KMS-11 (cell line): ENCODE measurements around the gene FGGY.

ENCODE experiments used
- H2AFZ ChIP-seq: fragments of 200-600 bp; sonication (generic); 2 replicates; pipeline ENCODE4 v1.6.1; 2016; ENCODE audit warnings: antibody characterized with exemption, mixed run types, low read depth
- H3K27ac ChIP-seq: fragments of 200-600 bp; sonication (generic); 2 replicates; pipeline ENCODE4 v1.6.1; 2016; ENCODE audit warnings: mild to moderate bottlenecking, mixed run types
- H3K27me3 ChIP-seq: fragments of 200-600 bp; sonication (generic); 2 replicates; pipeline ENCODE4 v1.6.1; 2017; ENCODE audit warnings: mild to moderate bottlenecking, low read depth, mixed run types, moderate library complexity; ENCODE audit not compliant: insufficient read depth
- H3K36me3 ChIP-seq: fragments of 200-600 bp; sonication (generic); 2 replicates; pipeline ENCODE4 v1.6.1; 2017; ENCODE audit warnings: mild to moderate bottlenecking, mixed run types; ENCODE audit not compliant: insufficient read depth
- H3K4me1 ChIP-seq: fragments of 200-600 bp; sonication (generic); 2 replicates; pipeline ENCODE4 v1.6.1; 2016; ENCODE audit warnings: mild to moderate bottlenecking, low read depth, mixed run types; ENCODE audit not compliant: poor library complexity, severe bottlenecking
- H3K4me2 ChIP-seq: fragments of 200-600 bp; sonication (generic); 2 replicates; pipeline ENCODE4 v1.7.0; 2016; ENCODE audit warnings: mild to moderate bottlenecking, mixed run types
- H3K4me3 ChIP-seq: fragments of 200-600 bp; sonication (generic); IDR thresholded peaks from 2 replicates; pipeline ENCODE4 v1.6.1; 2017; ENCODE audit warnings: low read depth, low read length, mixed read lengths; ENCODE audit not compliant: insufficient read depth
- H3K79me2 ChIP-seq: fragments of 200-600 bp; sonication (generic); 2 replicates; pipeline ENCODE4 v1.6.1; 2016; ENCODE audit warnings: low read depth, mixed run types; ENCODE audit not compliant: insufficient read depth
- H3K9ac ChIP-seq: fragments of 200-600 bp; sonication (generic); 2 replicates; pipeline ENCODE4 v1.6.1; 2016; ENCODE audit warnings: mild to moderate bottlenecking, mixed run types
- H4K20me1 ChIP-seq: fragments of 200-600 bp; sonication (generic); 2 replicates; pipeline ENCODE4 v1.6.1; 2016; ENCODE audit warnings: mild to moderate bottlenecking, mixed run types; ENCODE audit not compliant: insufficient read depth
- TF ChIP-seq, protein P1 (sequence below): fragments of 200-600 bp; sonication (generic); conservative IDR thresholded peaks from 2 replicates; pipeline ENCODE4 v1.6.1; 2017; ENCODE audit warnings: low read depth, mild to moderate bottlenecking, antibody characterized with exemption, low read length, moderate library complexity, mixed read lengths

Gene FGGY

DNA sequence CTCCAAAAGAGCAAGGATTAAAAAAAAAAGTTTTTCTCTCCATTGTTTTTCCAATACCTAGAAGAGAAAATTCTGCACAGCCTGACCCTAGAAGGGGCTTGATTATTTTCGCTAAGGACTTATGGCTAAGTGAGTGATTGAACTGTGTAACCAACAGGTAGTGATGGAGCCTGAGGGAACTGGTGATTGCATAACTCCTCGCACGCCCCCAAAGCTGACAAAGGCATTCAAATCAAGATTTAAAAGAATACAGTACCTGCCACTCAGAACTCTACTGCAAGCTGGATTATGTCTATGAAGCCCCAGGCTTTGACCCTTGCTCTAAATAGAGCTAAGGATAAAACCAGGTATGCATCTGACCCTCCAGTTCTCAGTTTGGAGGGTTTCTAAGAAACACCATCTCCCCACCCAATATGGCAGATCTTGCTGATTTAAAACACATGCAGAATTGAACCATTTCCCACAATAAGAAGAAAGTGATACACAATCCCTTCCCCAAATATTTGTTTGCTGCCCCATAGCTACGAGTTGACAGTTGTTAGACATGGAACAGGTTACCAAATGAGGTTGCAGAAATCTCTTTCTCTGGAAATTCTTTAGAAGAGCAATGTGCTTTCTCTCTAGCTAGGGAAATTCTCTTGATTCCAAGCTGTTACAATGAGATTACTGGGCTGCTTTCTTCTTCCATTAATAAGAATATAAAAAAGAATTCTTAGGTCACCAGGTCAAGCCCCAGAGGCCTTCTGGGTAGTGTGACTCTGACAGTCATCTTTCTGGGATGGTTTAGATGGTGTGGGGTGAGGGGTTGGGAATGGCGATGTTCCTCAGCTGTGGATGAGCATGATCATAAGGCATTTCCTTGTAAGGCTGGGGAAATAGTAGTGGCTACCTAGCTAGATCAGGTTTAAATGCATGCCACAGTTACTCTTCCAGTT is 35.1 kb downstream of the FGGY start:
- Histone ChIP-seq H3K9ac (no peak overlapping the region), H3K4me3 (no peak overlapping the region), H3K4me2 (no peak overlapping the region), H3K27ac (no peak overlapping the region), H3K4me1 (peaks cover 12% of the 10 kb centered on the region), H3K27me3 (no peaks in the 10 kb centered on the region), H2AFZ (no peak overlapping the region), H4K20me1 (no peaks in the 10 kb centered on the region), H3K79me2 (no peaks in the 10 kb centered on the region), H3K36me3 (no peaks in the 10 kb centered on the region)
- TF ChIP-seq, protein P1, sequence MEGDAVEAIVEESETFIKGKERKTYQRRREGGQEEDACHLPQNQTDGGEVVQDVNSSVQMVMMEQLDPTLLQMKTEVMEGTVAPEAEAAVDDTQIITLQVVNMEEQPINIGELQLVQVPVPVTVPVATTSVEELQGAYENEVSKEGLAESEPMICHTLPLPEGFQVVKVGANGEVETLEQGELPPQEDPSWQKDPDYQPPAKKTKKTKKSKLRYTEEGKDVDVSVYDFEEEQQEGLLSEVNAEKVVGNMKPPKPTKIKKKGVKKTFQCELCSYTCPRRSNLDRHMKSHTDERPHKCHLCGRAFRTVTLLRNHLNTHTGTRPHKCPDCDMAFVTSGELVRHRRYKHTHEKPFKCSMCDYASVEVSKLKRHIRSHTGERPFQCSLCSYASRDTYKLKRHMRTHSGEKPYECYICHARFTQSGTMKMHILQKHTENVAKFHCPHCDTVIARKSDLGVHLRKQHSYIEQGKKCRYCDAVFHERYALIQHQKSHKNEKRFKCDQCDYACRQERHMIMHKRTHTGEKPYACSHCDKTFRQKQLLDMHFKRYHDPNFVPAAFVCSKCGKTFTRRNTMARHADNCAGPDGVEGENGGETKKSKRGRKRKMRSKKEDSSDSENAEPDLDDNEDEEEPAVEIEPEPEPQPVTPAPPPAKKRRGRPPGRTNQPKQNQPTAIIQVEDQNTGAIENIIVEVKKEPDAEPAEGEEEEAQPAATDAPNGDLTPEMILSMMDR = no peak

DNA sequence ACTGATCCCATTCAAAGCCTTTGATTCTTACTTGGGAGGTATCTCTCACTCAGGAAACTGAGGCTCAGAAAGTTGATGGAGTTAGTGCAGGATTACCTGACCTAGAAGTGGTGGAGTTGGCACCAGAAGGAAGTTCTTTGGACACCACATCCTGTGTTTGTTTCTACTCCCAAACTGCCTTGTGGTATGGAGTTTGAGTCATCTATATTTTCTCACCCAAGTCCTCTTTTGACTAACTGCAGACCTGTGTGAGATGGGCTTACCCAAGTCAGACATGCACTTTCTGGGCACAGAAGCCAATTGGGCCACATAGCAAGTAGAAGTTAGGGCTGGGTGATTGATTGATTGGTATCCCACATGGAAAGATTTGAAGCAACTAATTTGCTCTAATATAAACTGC is 36.1 kb downstream of the FGGY start:
- Histone ChIP-seq H3K27ac (no peak overlapping the region), H3K4me3 (no peak overlapping the region), H3K27me3 (no peaks in the 10 kb centered on the region), H3K4me1 (peaks cover 11% of the 10 kb centered on the region), H3K4me2 (no peak overlapping the region), H3K79me2 (no peaks in the 10 kb centered on the region), H3K9ac (no peak overlapping the region), H4K20me1 (no peaks in the 10 kb centered on the region), H3K36me3 (no peaks in the 10 kb centered on the region), H2AFZ (no peak overlapping the region)
- TF ChIP-seq, protein P1 = no peak

DNA sequence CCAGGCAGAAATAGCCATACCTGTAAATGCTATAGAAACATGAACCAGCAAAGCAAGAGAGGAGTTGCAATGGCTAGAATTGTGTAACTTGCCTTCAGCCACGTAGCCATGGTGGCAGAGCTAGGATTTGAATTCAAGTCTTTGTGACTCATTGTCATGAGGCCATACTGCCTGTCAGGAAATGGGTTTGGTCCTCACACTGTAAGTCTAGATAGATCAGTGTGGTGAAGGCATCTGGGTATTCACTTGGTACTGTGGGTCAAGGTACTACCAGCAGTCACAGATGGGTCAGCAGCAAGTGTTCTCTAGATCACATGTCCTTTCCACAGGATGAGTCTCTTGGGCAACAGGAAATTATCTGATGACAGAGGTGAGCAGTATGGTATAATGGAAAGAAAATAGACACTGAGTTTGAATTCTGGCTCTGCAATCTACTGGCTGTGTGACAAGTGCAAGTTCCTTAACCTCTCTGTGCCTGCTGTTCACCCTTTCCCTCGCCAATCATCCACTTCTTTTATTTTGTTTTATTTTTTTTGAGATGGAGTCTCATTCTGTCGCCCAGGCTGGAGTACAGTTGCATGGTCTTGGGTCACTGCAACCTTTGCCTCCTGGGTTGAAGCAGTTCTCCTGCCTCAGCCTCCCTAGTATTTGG is 36.9 kb downstream of the FGGY start:
- Histone ChIP-seq H3K36me3 (no peaks in the 10 kb centered on the region), H3K79me2 (no peaks in the 10 kb centered on the region), H3K27ac (no peak overlapping the region), H2AFZ (no peak overlapping the region), H3K4me1 (peaks cover 4% of the 10 kb centered on the region), H3K4me2 (no peak overlapping the region), H3K27me3 (no peaks in the 10 kb centered on the region), H3K4me3 (no peak overlapping the region), H3K9ac (no peak overlapping the region), H4K20me1 (no peaks in the 10 kb centered on the region)
- TF ChIP-seq, protein P1 = no peak

DNA sequence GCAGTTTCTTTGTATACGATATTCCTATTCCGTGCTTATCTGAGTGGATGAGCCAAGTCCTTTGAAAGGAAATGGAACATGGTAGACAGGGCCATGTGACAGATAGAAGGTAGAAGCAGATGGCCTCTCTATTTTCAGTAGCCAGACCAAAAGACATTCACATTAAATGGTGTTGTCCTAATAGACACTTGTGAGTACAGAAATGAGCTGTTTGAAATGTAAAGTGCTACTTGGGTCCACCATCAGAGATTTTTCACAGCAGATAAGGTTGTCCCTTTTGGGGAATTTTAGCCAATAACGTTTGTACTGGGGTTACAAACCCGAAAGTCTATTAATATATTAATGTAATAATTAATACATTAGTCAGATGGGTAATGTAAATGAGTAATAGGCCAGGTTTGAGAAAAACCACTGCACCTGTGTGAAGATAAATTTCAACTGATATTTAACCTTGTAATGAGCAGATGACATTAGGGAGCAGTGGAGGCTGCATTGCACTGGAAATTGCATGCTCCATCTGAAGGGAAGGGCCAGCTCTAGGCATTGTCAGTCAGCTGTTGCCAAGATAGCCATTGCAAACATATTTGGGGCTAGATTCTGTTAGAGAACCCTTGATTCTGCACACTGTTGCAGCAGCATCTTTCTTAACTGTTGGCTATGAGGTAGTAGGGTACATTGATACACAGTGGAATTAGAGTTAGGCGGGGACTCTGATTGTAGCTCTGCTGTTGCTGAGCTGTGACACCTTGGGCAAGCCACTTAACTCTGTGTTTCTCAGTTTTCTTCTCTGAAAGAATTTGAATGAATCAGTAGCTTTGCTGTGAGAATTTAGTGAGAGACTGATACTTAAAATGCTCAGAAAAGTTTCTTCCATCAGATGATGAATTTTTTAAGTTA is 43.8 kb downstream of the FGGY start:
- no peak overlapping the region for H3K4me2 ChIP-seq

More for the DNA sequence above, 43.8 kb downstream of the FGGY start:
- Histone ChIP-seq H3K27me3 (no peaks in the 10 kb centered on the region), H3K4me3 (no peak overlapping the region), H3K9ac (no peak overlapping the region), H3K4me1 (no peaks in the 10 kb centered on the region), H3K27ac (no peak overlapping the region), H2AFZ (no peak overlapping the region), H3K79me2 (no peaks in the 10 kb centered on the region), H4K20me1 (no peaks in the 10 kb centered on the region), H3K36me3 (no peaks in the 10 kb centered on the region)
- TF ChIP-seq, protein P1 = no peak
